Activated T-cell treated with anti-CD3 and anti-CD28 coated beads, Interleukin-2, amount 50 U/mL, for 1 hour (primary cell): ENCODE measurements around the gene GRIN2A.

Experiments
- DNase-seq: peaks from one replicate; pipeline ENCODE4 v3.0.0-alpha.2; 2020

GRIN2A gene

DNA sequence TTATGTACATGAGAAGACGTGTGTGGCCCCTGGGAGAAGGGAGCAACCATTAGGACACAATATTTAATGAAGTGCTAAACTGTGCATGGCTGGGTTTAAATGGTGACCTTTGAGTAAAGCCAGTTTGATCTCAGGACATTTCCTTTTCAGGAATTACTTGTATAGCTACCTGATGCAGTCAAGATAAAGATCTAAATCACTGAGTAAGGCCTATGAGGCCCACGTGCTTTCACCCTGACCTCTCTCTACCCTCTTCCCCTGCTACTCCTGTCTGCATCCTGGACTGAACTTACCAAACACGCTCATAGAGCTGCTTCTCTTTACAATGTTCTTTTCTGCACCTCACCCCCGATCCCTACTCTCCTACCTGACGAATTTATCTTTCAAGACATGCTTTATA lies 98.9 kb downstream of the GRIN2A start:
- no peak for DNase-seq

DNA sequence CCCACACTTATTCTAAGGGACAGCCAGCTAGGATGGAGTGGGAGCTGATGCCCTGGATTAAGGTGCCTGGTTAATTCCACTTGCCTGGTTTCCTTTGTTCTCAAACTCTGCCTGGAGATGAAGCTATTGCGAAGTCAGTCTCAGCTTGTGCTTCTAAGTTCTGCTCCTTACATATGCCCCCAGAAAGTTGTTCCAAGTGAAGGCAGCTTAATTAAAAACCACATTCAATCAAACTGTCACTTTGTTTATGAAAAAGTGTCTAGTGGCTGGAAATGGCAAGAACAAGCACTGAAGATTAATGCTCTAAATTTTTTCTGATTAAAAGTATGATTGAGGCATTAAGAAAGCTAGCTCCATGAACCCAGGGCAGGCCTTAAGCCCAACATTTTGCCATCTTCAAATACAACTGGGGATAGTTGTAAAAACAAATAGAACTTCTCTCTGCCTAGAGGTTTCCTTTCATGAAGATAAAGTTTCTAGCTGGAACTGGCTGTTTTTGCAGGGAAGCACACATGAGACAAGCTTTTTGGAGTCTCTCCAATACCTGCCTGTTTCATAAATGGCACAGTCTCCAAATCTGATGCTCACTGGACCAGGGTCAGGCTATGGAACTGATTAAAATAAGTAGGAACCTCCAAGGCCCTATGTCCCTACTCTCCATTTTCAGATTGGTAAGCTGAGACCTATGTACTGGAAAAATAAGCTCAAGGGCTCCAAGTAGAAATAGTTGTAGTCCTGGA lies 100.9 kb downstream of the GRIN2A start:
- DNase-seq, result no peak

DNA sequence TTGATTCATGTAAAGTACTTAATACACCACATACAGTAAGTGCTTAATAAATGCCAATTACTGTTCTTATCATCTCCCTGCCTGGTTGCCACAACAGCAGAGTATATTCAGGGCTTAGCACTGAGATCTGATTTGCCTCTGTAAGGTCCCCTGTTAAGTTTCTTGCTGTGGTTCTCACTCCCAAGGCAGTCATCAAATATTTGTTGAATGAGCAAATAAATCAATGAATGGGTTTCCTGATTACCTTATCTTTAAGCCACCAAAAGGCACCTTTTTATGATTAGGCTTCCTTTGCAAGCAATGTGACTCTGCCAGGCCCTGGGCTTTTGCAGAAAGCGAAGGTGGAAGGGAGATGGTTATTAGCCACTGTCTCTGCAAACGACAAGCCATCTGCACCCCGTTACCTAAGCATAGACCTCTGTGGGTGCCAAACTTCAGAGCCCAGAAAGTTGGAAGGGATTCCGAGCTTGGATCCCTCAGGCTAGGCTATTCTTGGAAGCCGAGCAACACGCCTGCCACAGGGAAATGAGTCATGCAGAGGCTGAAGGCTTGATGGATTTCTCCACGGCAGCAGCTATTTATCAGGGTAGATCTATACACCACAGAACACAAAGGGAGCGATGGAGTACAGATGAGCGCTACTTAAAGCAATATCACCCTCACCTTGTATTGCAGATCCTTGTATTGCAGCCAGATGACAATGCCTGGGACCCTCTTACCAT lies 102.0 kb downstream of the GRIN2A start:
- DNase-seq, result no peak

DNA sequence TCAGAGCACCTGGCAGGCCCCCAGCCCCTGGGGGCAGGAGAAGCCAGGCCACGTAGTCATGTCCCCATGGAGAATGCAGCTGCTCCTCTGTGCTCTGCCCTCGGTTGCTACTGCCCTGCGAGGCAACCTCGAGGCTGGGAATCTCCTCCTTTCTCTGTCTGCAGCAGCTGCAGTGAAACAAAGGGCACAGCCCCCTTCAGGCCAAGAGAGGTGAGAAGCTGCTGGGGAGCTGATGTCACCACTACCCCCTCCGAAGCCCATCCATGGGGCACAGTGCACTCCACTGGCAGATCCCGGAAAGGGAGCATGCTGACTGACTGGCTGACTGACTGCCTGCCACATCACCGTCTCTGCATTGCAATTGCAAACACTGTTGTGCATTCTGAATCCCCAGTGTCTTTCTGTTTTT lies 103.7 kb downstream of the GRIN2A start:
- DNase-seq, result no peak

DNA sequence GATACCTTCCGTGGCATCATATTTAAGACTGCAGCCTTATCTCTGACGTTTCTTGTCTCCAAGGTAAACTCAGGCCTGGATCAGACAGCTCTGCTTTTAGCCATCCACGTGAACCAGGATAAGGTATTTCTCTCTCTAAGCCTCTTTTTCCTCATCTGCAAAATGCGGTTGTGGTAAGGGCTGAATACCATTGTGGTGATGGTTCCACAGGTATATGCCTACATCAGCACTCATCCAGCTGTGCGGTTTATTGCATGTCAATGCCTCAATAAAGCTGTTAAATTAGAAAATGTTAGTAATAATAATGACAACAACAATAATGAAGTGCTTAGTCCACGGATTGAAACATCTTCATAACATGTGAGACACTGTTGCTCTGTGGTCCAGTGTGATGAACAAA lies 104.4 kb downstream of the GRIN2A start:
- DNase-seq, result no peak

DNA sequence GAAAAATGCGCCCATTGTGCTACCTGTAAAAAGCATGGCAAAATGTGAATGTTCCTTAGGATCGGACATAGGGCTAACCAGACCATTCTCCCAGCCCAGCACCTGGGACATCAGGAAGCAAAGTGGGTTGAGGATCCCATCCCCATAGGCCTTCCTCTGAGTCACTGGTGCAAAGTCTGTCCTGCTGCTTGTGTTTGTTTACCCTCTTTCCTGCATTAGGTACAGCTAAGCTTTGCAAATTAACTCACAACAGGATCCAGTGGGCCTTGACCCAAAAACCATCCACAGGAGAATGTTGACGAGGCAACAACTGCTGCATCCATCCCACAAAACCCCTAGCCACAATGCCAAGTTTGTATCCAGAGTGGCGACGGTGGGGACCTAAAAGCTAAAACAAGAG lies 106.2 kb downstream of the GRIN2A start:
- no peak for DNase-seq

DNA sequence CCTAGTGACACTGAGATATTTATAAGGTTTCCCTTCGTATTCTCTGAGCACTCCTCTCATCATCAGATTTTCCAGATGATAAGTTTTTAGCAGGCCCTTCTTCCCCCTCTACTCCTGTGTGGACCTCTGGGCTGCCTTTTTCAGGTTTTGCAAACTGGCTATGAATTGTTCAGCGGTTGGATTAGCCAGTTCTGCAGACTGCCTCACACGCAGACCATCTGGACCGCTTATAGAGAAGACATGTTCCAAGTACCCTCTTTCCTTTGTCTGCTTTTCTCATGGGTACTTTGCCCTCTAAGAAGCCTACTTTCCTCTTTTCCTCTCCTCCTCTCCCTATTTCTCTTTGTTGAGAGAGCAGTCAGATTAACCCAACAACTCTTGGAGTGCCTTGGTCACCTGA lies 111.6 kb downstream of the GRIN2A start:
- no peak for DNase-seq

DNA sequence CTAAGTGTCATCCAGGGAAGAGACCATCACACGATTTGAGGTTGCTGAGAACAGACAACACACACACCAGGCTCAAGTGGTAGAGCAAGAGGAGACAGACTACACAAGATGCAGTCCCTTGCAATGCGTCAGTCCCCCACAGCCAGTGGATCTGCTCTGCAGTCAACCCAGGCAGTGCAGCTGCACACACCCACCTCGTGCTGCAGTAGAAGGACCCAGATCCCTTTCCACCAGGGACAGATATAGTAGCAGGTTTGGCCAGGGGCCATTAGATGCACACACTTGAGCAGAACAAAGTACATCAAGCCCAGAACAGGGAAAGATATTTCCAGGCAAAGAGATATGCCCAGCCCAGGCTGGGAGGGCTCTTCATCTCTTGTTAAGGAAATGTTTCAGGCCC lies 112.9 kb downstream of the GRIN2A start:
- no peak for DNase-seq

DNA sequence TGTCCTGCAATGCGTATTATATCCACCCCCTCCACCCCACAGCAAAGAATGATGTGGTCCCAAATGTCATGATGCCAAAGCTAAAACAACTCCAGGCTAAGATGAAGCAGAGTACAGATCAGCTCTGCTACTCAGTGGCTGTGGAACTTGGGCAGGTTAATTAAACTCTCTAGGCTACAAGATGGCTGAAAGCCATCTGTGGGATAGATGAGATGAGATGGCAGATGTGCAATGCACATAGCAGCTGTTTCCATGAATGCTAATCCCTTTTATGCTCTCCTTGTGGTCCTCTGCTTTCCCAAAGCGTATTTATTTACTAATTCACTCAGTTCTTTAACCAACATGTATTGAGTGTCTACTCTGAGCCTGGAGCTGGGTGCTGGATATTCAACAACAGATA lies 114.4 kb downstream of the GRIN2A start:
- DNase-seq, result no peak

DNA sequence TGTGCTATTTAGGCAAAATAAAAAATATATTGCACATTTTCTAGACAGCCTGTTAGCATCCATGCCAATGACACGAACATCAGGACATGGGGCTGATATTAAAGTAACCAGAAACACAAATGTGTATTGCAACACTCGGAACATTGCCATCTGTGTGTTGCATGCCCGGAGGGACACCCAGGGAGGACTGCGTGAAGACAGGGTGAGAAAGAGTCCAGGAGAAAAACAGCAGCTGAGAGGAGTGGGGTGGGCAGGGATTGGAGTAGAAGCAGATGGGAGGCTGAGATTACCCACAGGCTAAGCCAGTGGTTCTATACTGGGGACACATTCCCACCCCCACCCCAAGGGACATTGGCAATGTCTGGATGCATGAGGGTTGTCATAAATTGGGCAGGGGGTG lies 114.8 kb downstream of the GRIN2A start:
- DNase-seq, result no peak

DNA sequence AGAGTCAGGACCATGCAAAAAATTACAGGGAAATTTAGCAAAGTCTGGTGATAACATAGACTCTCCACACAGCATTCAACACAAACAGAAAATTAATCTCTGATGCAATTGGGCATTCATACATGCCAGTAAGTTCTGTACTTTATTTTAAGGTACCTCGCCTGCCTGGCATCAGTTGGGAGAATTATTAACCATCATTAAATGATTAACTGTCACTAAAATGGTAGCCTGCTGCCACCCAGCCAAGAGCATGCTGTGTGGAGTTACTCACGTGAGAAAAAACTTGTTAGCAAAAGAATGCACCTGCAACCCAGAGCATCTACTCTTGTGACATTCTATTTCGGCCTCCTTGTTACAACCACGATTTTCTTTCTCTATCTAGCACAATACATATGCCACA lies 117.2 kb downstream of the GRIN2A start:
- no peak for DNase-seq

DNA sequence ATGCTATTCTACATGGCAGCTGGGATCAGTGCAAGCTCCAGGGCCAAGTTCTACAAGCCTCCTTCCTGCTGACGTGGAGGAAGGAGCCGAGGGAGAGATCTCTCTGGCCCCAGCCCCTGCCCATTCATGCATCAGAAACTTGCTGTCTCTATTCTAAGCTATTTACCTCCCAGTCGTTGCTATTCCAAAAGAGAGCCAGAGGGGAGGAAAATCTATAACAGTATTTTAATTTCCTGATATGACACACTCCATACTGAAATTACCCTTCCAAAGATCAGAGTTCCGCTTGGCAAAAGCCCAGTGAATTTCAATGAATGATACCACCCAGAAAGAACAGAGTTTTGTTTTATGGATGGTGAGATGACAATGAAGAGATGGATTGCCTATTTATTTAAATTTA lies 133.4 kb downstream of the GRIN2A start:
- no peak for DNase-seq

DNA sequence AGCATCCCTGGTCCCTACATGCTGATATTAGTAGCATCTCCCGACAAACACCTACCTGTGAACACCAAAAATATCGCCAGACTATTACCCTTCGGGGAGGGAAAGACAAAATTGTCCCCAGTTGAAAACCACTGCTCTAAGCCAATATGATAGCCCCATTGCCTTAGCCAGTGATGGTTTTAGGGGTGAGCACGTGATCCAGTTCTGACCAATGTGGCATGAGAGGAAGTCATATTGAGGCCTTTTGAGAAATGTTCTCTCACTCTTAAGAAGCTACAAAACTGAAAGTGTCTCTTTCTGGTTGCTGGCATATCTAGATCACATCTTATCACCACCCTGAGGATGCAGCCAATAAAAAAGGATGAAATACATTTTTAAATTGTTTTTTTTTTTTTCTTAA lies 136.3 kb downstream of the GRIN2A start:
- DNase-seq, result no peak

DNA sequence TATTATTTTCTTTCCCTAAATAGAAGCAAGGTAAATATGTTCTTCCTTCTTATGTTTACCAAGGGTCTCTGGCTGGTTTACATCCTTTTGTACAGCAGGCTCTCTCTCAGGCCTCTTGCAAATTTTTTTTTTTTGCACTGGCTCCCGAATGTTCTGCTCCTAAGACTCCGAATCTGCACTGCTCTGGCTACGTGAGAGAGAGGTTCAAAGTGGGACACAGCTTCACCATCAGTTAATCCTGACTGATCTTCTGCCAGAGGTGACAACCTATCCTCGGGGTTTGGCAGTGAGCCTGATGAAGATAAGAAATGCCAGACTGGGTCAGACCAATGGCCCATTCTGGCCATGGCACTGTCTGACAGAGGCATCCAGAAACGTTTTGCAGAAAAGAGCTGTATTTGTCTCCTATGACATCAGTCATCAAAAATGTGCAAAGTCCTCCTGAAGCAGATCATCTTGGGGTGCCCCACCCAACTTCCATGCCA lies 136.9 kb downstream of the GRIN2A start:
- DNase-seq, result no peak

DNA sequence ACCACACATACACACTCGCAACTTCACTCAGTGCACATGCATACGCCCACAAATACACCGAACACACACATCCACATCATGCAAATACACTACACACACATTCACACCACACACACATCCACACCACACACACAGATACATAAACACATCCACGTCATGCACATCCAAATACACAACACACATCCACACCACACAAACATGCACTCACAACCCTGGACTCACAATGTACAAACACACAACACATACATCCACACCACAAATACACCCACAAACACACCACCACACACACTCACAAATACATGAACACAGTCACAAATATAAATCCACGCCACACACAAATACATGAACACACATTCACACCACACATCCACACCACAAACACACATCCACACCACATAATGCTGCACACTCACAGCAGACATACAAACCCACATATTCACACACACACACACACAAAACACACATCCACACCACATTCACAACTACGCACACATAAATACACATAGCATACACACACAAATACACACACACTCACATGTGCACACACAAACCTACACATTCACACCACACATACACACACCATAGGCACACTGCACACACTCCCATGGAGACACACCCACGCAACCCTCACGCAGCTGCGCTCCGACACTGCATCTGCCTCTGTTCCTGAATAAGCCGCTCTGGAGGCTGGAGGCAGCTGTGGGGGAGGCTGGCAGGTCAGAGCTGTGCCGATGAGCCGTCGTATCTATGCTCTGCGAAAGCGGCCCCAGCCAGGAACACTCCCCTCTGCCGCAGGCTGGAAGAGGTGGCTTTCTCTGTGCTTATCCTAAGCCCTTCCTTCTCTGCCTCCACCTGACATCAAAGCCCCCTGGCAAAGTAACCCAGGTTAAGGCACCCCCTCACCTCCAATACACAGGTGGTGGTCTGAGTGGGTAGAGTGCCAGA lies 141.8 kb downstream of the GRIN2A start:
- no peak for DNase-seq

DNA sequence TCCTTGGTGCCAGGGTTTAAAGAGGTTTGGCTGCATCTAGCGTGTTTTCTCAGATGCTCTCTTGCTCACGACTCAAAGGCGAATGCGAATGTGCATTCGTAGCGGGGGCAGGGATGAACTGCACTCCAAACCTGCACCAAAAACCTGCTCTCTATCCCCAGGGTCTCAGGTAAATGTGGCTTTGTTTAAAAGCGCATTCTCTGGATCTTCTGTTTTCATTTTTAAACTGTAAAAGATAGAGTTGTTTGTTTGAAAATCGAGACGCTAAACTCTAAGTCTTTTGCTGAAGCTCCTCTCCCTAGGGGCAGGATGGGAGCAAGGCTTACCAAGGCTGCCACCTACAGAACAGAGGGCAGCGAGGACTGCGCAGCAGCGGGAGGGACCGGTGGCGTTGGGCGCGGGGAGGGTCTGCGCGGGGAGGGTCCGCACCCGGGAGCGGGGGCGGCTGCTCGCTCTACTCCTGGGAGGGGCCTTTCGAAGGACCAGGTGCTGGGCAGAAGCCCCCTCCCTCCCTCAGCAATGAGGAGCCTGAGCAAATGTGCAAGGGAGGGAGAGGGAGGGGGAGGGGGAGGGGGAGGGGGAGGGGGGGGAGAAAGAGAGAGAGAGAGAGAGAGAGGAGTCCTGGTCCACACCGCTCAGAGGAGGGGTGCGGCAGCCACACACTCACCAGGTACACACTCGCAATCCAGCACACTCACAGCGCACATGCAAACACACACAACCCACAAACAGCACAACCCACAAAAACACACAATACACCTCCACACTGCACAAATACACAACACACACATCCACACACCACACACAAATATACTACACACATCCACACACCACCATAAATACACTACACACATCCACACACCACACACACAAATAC lies 142.8 kb downstream of the GRIN2A start:
- no peak for DNase-seq

DNA sequence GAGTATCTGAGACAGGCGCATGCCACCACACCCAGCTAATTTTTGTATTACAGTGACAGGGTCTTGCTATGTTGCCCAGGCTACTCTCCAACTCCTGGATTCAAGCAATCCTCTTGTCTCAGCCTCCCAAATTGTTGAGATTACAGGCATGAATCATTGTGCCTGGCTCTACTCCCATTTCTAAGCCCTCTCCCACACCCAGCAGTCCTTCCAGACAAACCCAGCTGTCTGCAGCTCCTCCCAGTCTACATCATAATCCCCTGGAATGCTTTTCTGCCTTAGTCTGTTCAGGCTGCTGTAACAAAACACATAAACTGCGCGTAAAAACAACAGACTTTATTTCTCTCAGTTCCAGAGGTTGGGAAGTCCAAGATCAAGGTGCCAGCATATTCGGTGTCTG lies 144.5 kb downstream of the GRIN2A start:
- DNase-seq, result no peak

DNA sequence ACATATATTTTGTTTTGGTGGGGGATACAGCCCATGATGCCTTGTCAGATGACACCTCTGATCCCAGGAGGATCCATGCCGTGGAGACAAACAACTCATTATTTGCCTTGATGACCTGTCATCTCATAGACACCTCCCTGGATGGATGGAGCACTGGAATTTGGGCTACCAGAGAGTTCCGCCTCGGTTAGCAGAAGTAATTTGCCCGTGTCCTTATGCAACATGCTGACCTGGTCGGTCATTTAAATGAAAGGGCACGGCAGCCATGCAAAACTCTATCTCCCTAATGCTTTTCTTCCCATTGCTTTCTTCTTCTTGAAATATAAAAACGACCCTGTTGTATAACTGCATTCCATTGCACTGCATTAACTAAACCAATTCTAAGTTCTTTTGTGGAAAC lies 145.3 kb downstream of the GRIN2A start:
- DNase-seq, result no peak

DNA sequence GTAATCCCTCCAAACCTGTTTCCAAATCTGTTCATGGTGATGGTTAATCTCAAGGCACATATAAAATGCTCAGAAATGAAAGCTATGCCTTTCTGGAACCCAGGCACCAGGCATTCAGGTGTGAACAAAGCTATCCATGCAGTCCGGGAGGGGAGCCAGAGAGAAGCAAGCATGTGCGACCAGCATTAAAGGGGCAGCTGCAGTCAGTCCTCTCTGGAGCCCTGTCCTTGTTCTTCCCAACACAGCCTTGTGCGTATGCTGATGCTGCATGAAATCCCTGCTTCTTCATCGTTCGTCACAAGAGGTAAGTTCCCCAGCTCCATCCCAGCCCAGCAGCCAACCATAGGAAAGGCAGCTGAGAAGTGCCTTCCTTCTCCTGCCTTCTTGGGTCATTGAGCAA lies 148.7 kb downstream of the GRIN2A start:
- no peak for DNase-seq

DNA sequence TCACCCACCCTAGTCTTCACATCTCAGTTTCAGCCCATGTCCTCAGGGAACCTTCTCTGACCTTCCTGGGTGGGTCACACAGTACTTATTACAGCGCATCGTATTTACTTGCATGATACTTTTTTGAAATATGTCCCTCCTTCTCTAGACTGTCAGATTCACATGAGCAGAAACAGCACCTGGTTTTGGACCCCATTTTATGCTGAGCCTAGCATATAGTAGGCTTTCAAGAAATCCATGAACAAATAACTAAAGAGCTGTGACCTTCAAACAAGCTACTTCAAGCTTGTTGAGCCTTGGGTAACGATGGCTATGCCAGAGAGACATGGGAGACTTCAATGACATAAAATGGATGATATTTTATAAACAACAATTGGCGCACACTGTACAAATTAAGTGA lies 150.3 kb downstream of the GRIN2A start:
- DNase-seq, result no peak

DNA sequence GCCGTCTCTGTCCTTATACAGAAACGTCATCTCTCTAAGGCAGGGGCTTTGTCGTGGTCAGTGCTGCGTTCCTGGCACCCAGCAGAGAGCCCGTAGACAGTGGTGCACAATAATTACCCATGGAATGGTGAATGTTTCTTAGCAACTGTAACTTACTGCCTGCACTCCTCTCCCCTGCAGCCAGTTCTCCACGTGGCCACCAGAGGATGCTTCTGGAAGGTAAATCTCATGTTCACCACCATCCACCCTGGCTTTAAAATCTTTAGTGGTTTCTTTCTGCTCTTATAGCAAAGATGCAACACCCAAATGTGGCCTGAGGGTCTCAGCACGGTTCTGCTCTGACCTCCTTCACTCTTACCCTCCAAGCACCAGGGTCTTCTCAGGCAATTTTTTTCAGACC lies 150.8 kb downstream of the GRIN2A start:
- DNase-seq, result no peak

DNA sequence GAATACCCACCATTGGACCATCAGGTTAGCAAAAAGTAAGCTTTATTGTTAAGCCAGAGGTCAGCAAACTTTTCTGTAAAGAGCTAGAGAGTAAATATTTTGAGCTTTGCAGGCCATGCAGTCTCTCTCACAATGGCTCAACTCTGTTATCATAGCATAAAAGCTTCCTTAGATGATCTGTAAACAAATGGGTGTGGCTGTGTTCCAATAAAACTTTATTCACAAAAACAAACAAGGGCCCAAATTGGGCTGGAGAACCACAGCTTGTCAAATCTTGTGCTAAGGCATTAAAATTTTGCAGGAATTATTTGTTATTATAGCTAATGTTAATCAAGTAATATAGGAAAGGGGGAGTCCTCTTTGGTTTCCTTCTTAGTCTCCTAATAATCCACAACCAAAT lies 153.6 kb downstream of the GRIN2A start:
- no peak for DNase-seq

DNA sequence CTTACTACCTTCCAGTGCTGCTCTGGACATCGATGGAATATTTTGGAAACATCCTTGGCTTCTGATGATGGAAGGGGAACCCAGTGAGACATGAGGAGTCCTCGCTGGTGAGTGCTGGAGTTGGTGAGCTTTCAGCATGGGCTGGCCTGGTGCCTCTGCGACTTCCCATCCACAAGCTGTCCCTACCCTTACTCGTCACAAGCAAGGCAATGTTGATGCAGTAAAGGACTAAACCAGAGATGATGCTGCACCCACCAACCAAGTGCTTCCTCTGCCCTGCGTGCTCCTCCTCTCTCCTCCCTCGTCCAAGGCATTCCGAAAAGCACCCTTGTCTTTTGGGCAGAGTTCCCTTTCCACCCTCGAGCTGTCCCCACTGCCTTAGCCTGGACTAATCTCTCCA lies 154.7 kb downstream of the GRIN2A start:
- no peak for DNase-seq
